Progenitor cell of endocrine pancreas (in vitro differentiated cells): Measurements from ENCODE around the gene STAG1. TPM values are rescaled to one million over a fixed set of nuclear protein-coding genes. Genes with fewer than 3 reads are reported as not detected.

Source experiments
- DNase-seq: peaks from one replicate; pipeline ENCODE4 v3.0.0; 2021; ENCODE audit warnings: low spot score; ENCODE audit not compliant: unreplicated experiment
- H3K27ac Mint-ChIP-seq: 2 replicates; pipeline ENCODE4 v1.8.0; 2021; ENCODE audit warnings: mild to moderate bottlenecking, moderate library complexity, mixed read lengths
- H3K27me3 Mint-ChIP-seq: 2 replicates; pipeline ENCODE4 v1.8.0; 2021; ENCODE audit warnings: mixed read lengths
- H3K36me3 Mint-ChIP-seq: 2 replicates; pipeline ENCODE4 v1.8.0; 2022; ENCODE audit warnings: mixed read lengths; ENCODE audit not compliant: insufficient read depth
- H3K4me1 Mint-ChIP-seq: 2 replicates; pipeline ENCODE4 v1.8.0; 2021; ENCODE audit warnings: low read depth, mixed read lengths
- H3K4me3 Mint-ChIP-seq: 2 replicates; pipeline ENCODE4 v1.8.0; 2021; ENCODE audit warnings: low read depth, mild to moderate bottlenecking, moderate library complexity, mixed read lengths
- H3K9me3 Mint-ChIP-seq: 2 replicates; pipeline ENCODE4 v1.8.0; 2021; ENCODE audit warnings: low read depth, mixed read lengths
- total RNA-seq: library from RNA; stranded (reverse); gene quantifications from 2 replicates; pipeline ENCODE4 v1.2.1, GENCODE V29; 2021
- TF ChIP-seq, protein P1 (sequence below): fragments of 200-600 bp; sonication (generic); IDR thresholded peaks from one replicate; pipeline ENCODE4 v1.5.0; 2021; ENCODE audit warnings: antibody characterized with exemption, mild to moderate bottlenecking; ENCODE audit not compliant: unreplicated experiment

The STAG1 gene
- total RNA-seq, 1 donor from 2014 or later, result 46.4 TPM

DNA sequence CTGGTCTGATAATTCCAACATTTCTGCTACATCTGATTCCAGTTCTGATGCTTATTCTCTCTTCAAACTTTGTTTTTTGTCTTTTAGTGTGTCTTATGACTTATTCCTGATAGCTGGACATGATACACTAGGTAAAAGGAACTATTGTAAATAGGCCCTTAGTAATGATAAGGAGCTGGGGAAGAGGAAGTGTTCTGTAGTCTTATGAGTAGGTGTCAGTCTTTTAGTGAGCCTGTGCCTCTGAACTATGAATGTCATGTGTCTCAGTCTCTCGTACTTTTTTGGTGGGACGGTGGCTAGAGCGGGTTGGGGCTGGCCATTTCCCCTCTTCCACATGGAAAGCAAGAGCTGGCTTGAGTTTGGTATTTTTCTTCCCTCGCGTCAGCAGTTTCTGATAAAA lies 460.9 kb downstream of the STAG1 start:
- peaks cover 29% of the 10 kb centered on the region for H3K36me3 Mint-ChIP-seq
- TF ChIP-seq, protein P1, sequence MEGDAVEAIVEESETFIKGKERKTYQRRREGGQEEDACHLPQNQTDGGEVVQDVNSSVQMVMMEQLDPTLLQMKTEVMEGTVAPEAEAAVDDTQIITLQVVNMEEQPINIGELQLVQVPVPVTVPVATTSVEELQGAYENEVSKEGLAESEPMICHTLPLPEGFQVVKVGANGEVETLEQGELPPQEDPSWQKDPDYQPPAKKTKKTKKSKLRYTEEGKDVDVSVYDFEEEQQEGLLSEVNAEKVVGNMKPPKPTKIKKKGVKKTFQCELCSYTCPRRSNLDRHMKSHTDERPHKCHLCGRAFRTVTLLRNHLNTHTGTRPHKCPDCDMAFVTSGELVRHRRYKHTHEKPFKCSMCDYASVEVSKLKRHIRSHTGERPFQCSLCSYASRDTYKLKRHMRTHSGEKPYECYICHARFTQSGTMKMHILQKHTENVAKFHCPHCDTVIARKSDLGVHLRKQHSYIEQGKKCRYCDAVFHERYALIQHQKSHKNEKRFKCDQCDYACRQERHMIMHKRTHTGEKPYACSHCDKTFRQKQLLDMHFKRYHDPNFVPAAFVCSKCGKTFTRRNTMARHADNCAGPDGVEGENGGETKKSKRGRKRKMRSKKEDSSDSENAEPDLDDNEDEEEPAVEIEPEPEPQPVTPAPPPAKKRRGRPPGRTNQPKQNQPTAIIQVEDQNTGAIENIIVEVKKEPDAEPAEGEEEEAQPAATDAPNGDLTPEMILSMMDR, result no peak
- DNase-seq, result no peak
- peaks cover 5% of the 10 kb centered on the region for H3K4me1 Mint-ChIP-seq
- no peaks in the 10 kb centered on the region for H3K27me3 Mint-ChIP-seq
- H3K4me3 Mint-ChIP-seq, result no peak overlapping the region
- H3K9me3 Mint-ChIP-seq, result peaks cover 12% of the 10 kb centered on the region
- H3K27ac Mint-ChIP-seq, result no peak overlapping the region

Other genes with a start within 250 kb of the STAG1 start
- gene SLC35G2, start 66.7 kb upstream of the STAG1 start, total RNA-seq, result 2.3 and 2.4 TPM in 2 replicates
- gene NCK1, start 109.8 kb upstream of the STAG1 start, total RNA-seq, result 23.8 and 26.2 TPM in 2 replicates
- 0.62 and 1.7 TPM in 2 replicates for gene IL20RB, start 205.6 kb upstream of the STAG1 start, total RNA-seq